ENCODE measurements around the gene OTX1.

Gene OTX1

DNA sequence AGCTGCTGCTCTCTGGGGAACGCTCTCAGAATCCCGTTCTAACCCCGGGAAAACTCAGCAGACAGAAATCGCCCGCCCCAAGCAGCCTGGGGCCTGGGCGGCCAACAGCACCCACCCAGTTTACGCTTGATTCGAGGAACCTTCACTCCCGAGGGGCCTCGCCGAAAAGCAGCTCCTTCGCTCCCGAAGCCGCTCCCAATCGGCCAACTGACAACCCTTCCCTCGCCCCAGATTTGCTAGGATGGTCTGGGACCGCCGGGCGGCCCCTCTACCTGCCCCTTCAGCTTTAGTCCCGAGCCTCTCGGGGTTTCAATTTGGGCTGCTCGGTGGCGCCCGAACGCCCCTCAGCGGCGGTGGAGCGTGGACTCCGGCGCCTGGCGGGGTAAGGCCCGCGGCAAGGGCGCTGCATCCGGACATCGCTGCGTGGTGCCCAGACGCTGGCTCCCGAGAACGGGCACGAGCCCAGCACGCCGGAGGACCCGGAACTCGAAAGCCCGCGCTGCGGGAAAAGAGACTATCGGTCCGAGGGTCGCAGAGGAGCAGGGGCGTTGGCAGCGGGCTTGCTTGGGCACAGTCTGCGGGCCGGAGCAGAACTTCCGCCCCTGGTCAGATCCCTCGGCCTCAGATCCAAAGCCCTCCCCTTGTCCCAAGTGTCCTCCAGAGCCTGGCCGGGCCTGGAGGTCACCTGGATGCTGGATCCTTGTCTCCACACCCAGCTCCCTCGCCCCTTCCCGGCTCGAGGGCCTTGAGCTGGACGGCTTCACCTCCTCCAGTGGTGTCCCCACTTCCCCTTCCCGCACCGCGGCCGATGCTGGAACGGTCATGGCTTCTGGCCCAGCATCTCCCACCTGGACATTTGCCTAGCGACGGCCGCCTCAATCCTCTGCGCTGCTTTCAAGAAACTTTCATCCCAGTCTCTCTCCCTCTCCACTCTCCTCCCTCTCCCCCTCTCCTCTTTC lies 3.0 kb upstream of the OTX1 start:
- DNase-seq, result no peak

DNA sequence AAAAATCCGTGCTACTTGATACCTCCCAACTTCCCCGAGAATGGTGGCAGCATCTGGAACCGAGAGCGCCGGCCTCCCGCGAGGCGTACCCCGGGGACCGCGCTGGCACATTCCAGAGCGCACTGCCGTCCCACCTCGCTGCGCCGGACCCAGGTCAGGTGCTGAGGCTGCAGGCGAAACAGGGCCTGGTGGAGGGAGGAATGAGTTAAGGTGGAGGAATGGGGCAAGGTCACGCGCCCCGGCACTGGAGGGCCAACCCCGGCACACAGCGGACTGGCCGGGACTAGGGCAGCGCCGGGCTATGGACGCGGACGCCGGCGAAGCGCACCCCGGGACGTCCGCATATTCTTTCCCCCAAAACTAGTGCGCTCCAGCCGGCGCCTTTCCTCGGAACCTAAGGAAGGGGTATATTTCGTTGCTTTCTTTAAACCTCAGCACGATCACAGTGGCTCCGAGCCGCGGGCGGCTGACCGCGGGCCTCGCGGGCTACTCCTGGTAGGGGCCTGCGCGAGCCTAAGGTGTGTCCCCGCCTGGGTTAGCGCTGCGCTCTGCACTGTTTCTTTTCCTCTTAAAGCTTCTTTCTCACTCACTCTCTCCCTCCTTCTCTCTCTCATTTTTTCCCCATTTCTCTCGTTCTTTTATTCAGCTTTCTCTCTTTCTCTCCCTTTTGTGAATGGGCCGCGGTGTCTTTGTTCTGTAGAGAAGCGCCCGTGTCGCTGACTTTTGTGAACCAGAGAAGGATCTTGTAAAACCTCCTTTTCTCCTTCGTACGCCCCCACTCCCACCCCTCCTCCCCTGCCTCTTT lies 2.1 kb upstream of the OTX1 start:
- DNase-seq, result no peak

- DNase-seq, result no peak
Observed at GRCh38 chr2:63049211-63049969, 1.2 kb upstream of the OTX1 start.

GRCh38 chr2:63049970-63050333 lies 678 bp upstream of the OTX1 start:
- no peak for DNase-seq

DNA sequence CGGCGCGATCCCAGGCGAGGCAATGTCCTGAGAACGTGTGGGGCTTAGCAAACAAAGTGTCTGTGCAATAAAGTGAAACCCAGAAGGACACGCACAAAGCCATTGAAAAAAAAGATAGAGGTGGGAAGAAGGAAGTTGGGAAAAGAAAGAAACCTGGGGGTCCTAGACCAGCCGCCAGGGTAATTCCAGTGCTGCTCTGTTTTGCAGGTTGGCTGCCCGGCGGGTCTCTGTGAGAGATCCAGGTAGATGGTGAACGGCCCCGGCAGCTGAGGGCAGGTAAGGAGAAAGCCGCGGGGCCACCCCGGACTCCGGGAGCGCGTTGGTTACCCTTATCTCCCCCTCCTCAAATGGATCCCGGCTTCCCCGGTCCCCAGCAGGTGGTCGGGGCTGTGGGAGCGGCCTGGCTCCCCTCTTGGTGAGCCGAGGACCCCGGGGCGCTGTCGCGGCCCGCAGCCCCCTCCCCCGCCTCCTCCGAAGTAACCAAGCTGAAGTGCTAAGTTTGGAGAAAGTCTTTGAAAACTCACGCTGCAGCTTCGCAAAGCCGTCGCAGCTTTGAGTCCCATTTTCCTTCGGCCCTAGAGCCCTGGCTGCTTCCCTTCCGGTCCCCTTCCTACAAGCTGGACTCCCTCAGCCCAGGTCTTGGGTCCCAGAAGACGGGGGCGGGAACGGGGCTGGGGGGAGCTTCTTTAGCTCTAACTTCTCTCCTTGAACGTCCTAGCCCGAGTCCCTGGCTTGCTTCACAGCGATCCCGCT lies 588 bp downstream of the OTX1 start:
- DNase-seq, result no peak

DNA sequence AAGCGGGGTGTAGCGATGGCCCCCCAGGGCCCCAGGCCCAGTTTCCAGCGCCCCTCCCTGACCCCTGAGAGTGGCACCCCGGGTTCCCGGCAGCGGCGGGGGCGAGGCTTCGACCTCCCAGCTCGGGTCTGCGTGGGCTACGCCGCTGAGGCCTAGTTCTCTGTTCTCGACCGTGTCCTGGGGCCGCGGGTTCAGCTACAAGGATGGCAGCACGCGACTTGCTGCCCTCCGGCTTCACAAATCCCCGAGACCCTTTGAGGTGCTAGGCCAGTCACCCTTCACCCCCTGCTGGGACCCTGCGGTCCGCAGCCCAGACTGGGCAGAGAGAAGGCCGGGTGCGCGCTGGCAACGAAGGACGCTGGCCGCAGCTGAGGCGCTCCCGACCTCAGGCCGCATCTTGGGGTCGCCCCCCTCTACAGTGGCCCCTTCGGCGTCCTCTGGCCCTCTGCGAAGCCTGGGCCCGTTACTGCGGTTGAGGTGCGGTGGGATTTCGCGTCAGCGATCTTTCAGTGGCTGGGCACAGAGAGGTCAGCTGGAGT lies 1.2 kb downstream of the OTX1 start:
- DNase-seq, result no peak

DNA sequence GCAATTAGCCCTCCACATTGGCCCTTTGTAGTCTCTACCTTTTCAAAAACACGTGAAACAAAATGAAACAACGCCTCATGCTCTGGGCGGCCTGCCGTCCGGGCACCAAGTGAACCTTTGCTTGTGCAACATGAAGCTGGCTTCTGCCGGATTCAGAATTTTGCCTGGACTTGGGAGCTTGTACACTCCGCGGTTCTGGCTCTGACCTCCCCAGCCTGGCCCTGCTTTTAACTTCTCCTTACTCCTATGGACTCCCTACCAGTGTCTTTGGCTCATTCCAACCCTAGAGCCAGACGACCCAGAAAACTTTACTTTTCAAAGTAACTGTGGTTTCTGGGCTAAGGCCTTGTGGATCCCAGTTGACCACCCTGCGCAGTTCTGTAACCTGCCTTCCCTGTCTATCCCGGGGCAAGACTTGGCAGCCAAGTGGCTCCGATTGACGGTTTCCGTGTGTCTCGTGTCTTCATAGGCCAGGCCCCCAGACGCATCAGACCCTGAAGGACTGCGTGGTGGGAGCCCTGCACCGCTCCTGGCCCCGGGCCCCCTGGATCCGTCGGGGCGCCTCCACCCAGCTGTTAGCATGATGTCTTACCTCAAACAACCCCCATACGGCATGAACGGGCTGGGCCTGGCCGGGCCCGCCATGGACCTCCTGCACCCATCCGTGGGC lies 1.9 kb downstream of the OTX1 start:
- DNase-seq, result no peak

- DNase-seq, result no peak
Observed at GRCh38 chr2:63053081-63053888, 2.7 kb downstream of the OTX1 start.

GRCh38 chr2:63053889-63054602 lies 3.4 kb downstream of the OTX1 start:
- DNase-seq, result no peak

DNA sequence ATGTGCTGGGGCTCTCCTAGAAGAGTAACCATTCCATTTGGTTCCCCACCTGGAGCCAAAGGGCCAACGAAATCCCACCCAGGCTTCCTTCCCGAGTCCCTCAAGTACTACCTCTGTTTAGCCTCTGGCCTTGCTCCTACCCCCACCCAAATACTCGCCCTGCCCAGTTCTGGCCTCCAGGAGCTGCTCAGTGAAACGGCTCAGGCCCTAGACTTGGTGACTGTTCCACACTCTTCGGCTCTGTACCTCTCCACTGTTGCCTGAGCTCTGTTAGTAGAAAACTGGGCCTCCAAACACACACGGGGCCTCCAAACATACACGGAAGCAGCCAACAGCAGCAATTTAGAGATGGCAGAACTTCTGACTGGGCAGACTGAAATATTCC lies 4.2 kb downstream of the OTX1 start:
- no peak for DNase-seq

DNA sequence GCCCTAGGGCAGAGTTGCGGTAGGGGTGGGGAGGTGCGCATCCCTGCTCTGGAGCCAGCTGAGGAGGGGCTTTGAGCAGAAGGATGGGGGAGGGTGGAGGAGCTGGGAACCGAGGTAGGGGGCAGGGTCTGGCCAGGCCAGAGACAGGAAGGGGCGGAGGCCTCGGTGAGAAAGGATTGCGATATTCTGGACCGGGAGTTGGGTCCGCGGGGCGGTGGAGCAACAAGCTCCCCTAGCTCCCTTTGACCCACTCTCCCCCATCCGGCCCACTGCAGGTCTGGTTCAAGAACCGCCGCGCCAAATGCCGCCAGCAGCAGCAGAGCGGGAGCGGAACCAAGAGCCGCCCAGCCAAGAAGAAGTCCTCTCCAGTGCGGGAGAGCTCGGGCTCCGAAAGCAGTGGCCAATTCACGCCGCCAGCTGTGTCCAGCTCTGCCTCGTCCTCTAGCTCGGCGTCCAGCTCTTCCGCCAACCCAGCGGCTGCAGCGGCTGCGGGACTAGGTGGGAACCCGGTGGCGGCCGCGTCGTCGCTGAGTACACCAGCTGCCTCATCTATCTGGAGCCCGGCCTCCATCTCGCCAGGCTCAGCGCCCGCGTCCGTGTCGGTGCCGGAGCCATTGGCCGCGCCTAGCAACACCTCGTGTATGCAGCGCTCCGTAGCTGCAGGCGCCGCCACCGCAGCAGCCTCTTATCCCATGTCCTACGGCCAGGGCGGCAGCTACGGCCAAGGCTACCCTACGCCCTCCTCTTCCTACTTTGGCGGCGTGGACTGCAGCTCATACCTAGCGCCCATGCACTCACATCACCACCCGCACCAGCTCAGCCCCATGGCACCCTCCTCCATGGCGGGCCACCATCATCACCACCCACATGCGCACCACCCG lies 4.8 kb downstream of the OTX1 start:
- DNase-seq, result no peak

DNA sequence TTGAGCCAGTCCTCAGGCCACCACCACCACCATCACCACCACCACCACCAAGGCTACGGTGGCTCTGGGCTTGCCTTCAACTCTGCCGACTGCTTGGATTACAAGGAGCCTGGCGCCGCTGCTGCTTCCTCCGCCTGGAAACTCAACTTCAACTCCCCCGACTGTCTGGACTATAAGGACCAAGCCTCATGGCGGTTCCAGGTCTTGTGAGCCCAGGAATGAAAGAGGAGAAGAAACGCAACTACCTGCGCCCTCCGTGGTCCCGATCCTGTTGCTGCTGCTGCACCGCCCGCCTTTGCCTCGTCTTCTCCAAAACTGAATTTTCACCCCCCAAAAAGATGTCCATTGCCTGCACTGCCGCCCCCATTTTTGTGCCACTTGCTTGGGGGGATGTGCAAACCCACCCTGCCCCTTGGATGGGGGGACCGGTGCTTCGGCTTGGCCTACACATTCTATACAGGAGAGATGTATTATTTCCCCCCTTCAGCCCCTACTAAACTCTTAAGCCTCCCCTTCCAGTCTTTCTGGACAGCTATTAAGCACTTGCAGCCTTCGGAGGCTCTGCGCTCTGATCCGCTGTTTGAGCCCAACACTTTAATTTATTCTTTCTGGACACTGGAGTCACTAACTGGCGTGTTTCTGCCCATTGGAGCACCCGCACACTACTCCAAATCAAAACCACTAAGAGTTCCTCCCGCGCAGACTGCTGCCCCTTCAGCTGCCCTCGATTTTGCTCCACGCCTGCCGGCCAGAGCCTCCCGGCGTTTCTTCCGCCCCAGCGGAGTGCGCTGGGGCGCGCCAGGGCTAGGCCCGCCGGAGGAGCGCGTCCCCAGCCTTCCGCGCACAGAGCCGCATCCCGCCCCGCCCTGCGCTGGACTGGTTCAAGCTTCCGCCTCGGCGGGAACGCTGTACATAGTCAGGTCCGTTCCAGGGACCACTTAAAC lies 5.7 kb downstream of the OTX1 start:
- DNase-seq, result no peak

DNA sequence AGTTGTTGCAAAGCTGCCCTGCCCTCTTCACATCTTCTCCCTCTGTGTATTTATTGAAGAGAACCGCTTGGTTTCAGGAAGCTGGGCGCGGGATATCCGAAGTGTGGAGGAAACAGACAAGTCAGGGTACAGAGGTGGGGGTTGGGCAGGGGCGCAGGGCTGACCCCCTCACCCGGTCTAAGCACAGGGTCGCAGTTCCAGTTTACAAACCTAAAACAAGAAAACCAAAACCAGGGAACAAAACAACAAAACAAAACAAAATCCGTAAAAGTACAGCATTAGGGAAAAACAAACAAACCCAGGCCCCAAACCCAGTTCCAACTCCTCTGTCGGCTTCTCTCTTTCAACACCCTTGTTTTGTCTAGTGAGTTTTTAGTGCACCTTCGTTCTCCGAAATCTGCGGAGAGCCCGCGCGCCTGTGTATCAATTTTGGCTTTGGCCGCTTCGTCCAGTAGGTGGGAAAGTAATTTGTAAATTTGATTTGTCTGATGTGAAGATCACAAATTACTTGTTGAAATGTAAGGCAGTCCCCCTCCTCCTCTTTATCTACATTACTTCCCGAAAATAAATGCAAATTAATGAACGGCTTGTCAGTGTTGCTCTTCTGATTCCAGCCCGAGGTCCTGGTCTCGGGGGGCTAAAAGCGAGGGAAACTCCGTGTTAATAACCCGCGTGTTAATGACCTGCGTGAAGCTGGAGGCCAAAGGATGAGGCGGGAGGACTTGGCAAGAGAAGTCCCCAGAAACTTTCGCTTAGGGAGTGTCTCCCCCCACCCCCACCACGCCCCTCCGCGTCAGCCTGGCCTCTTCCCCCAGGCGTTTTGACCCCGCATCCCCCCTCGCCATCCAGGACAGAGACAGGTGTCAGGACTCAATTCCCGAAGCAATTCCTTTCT lies 6.9 kb downstream of the OTX1 start:
- DNase-seq, result no peak

DNA sequence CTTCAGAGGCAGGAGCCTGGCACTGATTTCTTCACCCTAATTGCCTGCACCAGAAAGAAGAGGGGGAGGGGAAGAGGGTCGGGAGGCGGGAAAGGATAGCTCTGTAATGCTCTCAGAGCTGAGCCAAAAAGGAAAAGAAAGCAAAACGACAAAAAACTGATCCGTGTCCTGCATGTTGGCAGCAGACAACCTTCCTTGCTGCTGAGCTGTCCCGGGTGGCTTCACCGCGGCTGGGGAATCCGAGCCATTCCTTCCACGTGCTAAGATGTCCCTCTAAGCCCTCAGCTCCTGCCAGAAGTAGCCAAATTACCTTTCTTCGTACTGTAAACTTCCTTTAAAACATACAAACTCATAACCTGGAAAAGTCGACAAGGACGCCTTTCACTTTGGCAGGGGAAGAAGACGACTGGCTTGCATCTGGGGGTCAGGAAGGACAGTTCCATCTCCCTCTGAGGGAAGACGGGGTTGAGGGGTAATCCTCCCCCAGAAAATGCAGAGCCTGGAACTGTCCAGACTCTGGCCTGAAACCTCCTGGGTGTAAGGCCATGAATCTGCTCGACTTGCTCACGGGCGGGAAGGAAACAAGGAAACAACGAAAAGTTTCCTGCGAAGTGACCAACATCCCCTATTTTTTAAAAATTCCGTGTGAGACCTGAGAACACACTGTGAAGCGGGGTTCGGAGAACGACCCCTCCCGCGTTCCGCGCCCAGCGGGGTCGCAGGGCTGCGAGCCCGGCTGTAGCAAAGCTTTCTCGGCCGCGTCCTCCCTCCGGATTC lies 7.7 kb downstream of the OTX1 start:
- DNase-seq, result no peak

GRCh38 chr2:63058921-63059792 lies 8.5 kb downstream of the OTX1 start:
- no peak for DNase-seq
